AG04450 (cell line): ENCODE measurements around the gene RAB11A. TPM values are rescaled to one million over a fixed set of nuclear protein-coding genes. Genes with fewer than 3 reads are reported as not detected.

Experiments
- CTCF ChIA-PET: fragments of 300-600, 350-600 bp; formaldehyde crosslinking; extraction: SDS; loops from one replicate; lab custom pipeline; 2022; ENCODE audit warnings: antibody characterized with exemption, inconsistent platforms; lab: Charles Lee
- POLR2A ChIA-PET: fragments of 350-600 bp; formaldehyde crosslinking; extraction: SDS; loops from one replicate; lab custom pipeline; 2021; ENCODE audit warnings: antibody characterized with exemption, inconsistent platforms; lab: Yijun Ruan, JAX
- DNase-seq: peaks from one replicate; pipeline ENCODE4 v3.0.0-alpha.2; 2011; ENCODE audit warnings: low read depth, low spot score
- H3K27ac ChIP-seq: one replicate; pipeline ENCODE4 v1.5.1; 2012; ENCODE audit warnings: low read depth, low read length, control low read depth
- H3K27me3 ChIP-seq: one replicate; pipeline ENCODE4 v1.6.0; 2012; ENCODE audit warnings: low read length; ENCODE audit not compliant: control insufficient read depth, insufficient read depth
- H3K4me3 ChIP-seq: 2 replicates; pipeline ENCODE4 v1.5.1; 2011; ENCODE audit warnings: mild to moderate bottlenecking, low read depth, low read length, control low read depth
- H3K9me3 ChIP-seq: 2 replicates; pipeline ENCODE4 v1.5.1; 2012; ENCODE audit warnings: low read length; ENCODE audit not compliant: control insufficient read depth, insufficient read depth
- polyA plus RNA-seq: library from polyadenylated mRNA; depleted of rRNA; stranded (reverse); fragments of >200 nt; gene quantifications from 2 replicates; pipeline ENCODE4 v1.2.3, GENCODE V29; 2011
- TF ChIP-seq, protein P1 (sequence below): IDR thresholded peaks from 2 replicates; pipeline ENCODE4 v1.5.1; 2011; ENCODE audit warnings: low read depth, low read length, control low read depth, inconsistent platforms

The RAB11A gene
- polyA plus RNA-seq, 1 experiment = 399 TPM

DNA sequence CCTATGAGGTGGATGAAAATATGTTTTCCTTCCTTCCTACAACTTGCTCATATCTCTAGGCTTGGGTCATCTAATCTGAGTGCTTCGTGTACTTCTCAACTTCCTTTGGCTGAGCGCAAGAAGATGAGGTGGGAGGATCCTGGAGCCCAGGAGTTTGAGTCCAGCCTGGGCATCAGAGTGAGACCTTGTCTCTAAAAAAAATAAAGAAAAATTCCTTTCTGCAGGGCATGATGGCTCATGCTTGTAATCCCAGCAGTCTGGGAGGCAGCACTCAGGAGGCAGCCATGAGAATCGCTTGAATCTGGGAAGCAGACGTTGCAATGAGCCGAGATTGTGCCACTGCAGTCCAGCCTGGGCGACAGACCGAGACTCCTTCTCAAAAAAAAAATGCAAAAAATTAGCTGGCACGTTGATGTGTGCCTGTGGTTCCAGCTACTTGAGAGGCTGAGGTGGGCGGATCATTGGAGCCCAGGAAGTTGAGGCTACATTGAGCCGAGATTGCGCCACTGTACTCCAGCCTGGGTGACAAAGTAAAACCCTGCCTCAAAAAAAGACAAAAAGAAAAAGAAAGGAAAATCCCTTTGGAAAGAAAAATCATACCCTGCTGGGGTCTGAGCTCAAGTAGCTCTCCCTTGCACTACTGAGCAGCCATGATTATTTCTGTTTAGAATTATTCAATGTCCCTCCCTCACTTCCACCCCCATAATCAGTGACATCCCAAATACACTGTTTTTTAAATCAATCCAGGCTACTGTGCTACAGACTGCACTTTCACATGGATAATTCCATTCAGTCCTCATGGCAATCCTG, 28.0 kb upstream of the RAB11A start:
- no peak overlapping the region for H3K4me3 ChIP-seq
- POLR2A ChIA-PET = no interaction called here
- H3K27ac ChIP-seq = no peak overlapping the region
- no peaks in the 10 kb centered on the region for H3K27me3 ChIP-seq
- no peak for DNase-seq
- H3K9me3 ChIP-seq = no peaks in the 10 kb centered on the region
- TF ChIP-seq, protein P1, sequence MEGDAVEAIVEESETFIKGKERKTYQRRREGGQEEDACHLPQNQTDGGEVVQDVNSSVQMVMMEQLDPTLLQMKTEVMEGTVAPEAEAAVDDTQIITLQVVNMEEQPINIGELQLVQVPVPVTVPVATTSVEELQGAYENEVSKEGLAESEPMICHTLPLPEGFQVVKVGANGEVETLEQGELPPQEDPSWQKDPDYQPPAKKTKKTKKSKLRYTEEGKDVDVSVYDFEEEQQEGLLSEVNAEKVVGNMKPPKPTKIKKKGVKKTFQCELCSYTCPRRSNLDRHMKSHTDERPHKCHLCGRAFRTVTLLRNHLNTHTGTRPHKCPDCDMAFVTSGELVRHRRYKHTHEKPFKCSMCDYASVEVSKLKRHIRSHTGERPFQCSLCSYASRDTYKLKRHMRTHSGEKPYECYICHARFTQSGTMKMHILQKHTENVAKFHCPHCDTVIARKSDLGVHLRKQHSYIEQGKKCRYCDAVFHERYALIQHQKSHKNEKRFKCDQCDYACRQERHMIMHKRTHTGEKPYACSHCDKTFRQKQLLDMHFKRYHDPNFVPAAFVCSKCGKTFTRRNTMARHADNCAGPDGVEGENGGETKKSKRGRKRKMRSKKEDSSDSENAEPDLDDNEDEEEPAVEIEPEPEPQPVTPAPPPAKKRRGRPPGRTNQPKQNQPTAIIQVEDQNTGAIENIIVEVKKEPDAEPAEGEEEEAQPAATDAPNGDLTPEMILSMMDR = no peak
- CTCF ChIA-PET = interaction anchor here (0.8 to 1.1 kb wide), 2 partner anchors 12 to 15 kb away, joined by 3 read pairs; no protein-coding TSS in a partner anchor

DNA sequence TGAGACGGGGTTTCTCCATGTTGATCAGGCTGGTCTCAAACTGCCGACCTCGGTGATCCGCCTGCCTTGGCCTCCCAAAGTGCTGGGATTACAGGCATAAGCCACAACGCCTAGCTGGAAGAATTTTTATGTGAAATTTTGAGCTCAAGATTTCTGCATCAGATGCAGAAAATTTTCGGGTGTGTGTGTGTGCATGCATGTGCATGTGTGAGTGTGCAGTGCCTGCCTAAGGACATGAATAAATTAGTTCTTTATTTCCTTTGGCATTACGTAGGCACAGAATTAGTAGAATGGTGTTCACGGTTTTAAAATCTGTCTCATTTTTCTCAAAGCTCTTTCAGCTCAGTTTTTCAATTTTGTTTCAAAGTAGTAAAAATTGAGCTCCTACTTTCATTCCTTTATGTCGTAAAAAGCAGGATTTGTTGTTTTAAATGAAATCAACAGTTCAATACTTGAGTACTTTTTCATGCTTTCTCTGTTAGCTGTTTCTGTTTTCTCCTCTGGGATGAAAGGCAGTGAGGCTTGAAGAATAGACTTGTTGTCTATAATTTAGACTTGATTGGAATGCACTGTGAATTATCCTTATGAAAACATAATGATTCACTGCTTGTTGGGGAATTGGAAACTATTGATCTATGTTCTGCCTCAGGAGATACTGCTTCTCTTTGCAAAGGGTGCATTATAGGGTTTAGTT, 23.3 kb upstream of the RAB11A start:
- Histone ChIP-seq H3K27me3 (no peaks in the 10 kb centered on the region), H3K4me3 (no peak overlapping the region), H3K27ac (no peak overlapping the region), H3K9me3 (no peaks in the 10 kb centered on the region)
- TF ChIP-seq, protein P1 = no peak
- ChIA-PET CTCF (interaction anchor here (1.2 to 1.6 kb wide), 4 partner anchors 11 to 235 kb away, joined by 3 to 8 read pairs (median 4); partner anchors contain the start of gene INTS14), POLR2A (no interaction called here)
- DNase-seq = no peak

DNA sequence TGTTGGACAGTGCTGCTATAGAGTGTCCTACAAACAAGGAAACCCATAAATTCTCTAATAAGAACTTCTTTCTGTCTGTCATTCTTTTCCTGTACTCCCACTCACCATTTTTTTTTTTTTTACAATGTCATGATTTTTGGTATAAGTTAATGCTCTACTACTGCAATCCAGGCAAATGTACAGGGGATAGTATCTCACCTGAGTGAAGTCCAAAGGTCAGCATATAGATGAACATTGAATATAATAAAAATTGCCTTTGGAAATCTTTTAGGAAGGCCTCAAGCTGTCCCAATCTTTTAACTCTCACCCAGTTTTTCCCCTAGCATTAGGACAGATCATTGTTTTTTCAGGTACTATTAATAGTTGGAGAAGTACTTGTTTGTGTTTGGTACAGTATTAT, 21.3 kb upstream of the RAB11A start:
- POLR2A ChIA-PET = no interaction called here
- TF ChIP-seq, protein P1 = no peak
- Histone ChIP-seq H3K9me3 (no peaks in the 10 kb centered on the region), H3K27me3 (peaks cover under 1% of the 10 kb centered on the region), H3K4me3 (no peak overlapping the region), H3K27ac (no peak overlapping the region)
- CTCF ChIA-PET = interaction anchor here (0.7 to 1.0 kb wide), 2 partner anchors 8 to 10 kb away, joined by 3 to 4 read pairs; no protein-coding TSS in a partner anchor
- DNase-seq = no peak

DNA sequence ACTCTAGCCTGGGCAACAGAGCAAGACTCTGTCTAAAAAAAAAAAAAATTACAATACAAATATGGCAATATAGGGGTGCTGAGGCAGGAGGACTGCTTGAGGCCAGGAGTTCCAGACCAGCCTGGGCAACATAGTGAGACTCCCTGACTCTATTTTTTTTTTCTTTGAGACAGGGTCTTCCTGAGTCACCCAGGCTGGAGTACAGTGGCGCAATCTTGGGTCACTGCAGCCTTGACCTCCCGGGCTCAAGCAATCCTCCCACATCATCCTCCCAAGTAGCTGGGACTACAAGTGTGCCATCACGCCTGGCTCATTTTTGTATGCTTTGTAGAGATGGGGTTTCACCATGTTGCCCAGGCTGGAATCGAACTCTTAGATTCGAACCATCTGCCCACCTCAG, 17.3 kb upstream of the RAB11A start:
- DNase-seq = no peak
- Histone ChIP-seq H3K27me3 (peaks cover 3% of the 10 kb centered on the region), H3K27ac (no peak overlapping the region), H3K9me3 (no peaks in the 10 kb centered on the region), H3K4me3 (no peak overlapping the region)
- TF ChIP-seq, protein P1 = no peak
- ChIA-PET POLR2A (no interaction called here), CTCF (interaction anchor here (0.7 kb wide), 1 partner anchor 28 kb away, joined by 3 read pairs; no protein-coding TSS in a partner anchor)
